H9 (cell line): ENCODE results near the gene FEZ2. TPM values are rescaled to one million over a fixed set of nuclear protein-coding genes. Genes with fewer than 3 reads are reported as not detected.

Experiments
- DNase-seq: peaks from one replicate; pipeline ENCODE4 v3.0.0-alpha.2; 2017
- H2AFZ ChIP-seq: one replicate; pipeline ENCODE4 v1.6.1; 2013; ENCODE audit warnings: mild to moderate bottlenecking, low read length, control low read depth, moderate library complexity
- H2AK5ac ChIP-seq: 2 replicates; pipeline ENCODE4 v1.6.1; 2013; ENCODE audit warnings: low read length, control low read depth, mixed read lengths; ENCODE audit not compliant: insufficient read length
- H2BK120ac ChIP-seq: one replicate; pipeline ENCODE4 v1.6.1; 2013; ENCODE audit warnings: low read depth, mild to moderate bottlenecking, low read length, control low read depth, inconsistent platforms; ENCODE audit not compliant: poor library complexity, severe bottlenecking
- H2BK12ac ChIP-seq: 2 replicates; pipeline ENCODE4 v1.6.1; 2013; ENCODE audit warnings: low read length, control low read depth, mixed read lengths, low read depth; ENCODE audit not compliant: insufficient read length
- H2BK15ac ChIP-seq: 2 replicates; pipeline ENCODE4 v1.6.1; 2013; ENCODE audit warnings: low read depth, low read length, control low read depth
- H2BK20ac ChIP-seq: one replicate; pipeline ENCODE4 v1.6.1; 2013; ENCODE audit warnings: low read depth, mild to moderate bottlenecking, low read length, control low read depth, inconsistent platforms; ENCODE audit not compliant: poor library complexity, severe bottlenecking
- H2BK5ac ChIP-seq: 2 replicates; pipeline ENCODE4 v1.6.1; 2013; ENCODE audit warnings: low read length, control low read depth, mixed read lengths; ENCODE audit not compliant: insufficient read length
- H3K14ac ChIP-seq: 2 replicates; pipeline ENCODE4 v1.6.1; 2013; ENCODE audit warnings: low read length, control low read depth; ENCODE audit not compliant: insufficient read depth
- H3K18ac ChIP-seq: 2 replicates; pipeline ENCODE4 v1.6.1; 2013; ENCODE audit warnings: low read depth, mild to moderate bottlenecking, mixed read lengths, low read length, control low read depth; ENCODE audit not compliant: insufficient read length
- H3K23ac ChIP-seq: 2 replicates; pipeline ENCODE4 v1.6.1; 2013; ENCODE audit warnings: low read length, control low read depth, mixed read lengths, low read depth; ENCODE audit not compliant: insufficient read length
- H3K23me2 ChIP-seq: 2 replicates; pipeline ENCODE4 v1.6.1; 2013; ENCODE audit warnings: low read depth, mild to moderate bottlenecking, mixed read lengths, low read length, control low read depth; ENCODE audit not compliant: insufficient read length, poor library complexity, severe bottlenecking
- H3K27ac ChIP-seq: 2 replicates; pipeline ENCODE4 v1.5.1; 2013; ENCODE audit warnings: low read length, control low read depth, mixed read lengths, low read depth; ENCODE audit not compliant: insufficient read length
- H3K27me3 ChIP-seq: 2 replicates; pipeline ENCODE4 v1.6.1; 2013; ENCODE audit warnings: low read length, control low read depth, inconsistent platforms; ENCODE audit not compliant: insufficient read depth
- H3K4ac ChIP-seq: 2 replicates; pipeline ENCODE4 v1.6.1; 2013; ENCODE audit warnings: low read depth, mild to moderate bottlenecking, control low read depth, inconsistent platforms, low read length, moderate library complexity
- H3K4me1 ChIP-seq: 2 replicates; pipeline ENCODE4 v1.6.1; 2013; ENCODE audit warnings: low read length, control low read depth, inconsistent platforms; ENCODE audit not compliant: insufficient read depth
- H3K4me2 ChIP-seq: 2 replicates; pipeline ENCODE4 v1.6.1; 2013; ENCODE audit warnings: low read length, control low read depth, mixed read lengths; ENCODE audit not compliant: insufficient read length, insufficient read depth
- H3K56ac ChIP-seq: 2 replicates; pipeline ENCODE4 v1.6.1; 2013; ENCODE audit warnings: low read depth, mild to moderate bottlenecking, mixed read lengths, low read length, control low read depth; ENCODE audit not compliant: insufficient read length
- H3K79me1 ChIP-seq: 2 replicates; pipeline ENCODE4 v1.6.1; 2013; ENCODE audit warnings: low read depth, mild to moderate bottlenecking, moderate library complexity, low read length, control low read depth, inconsistent platforms; ENCODE audit not compliant: insufficient read depth, poor library complexity, severe bottlenecking
- H3K79me2 ChIP-seq: 2 replicates; pipeline ENCODE4 v1.6.1; 2013; ENCODE audit warnings: low read length, control low read depth, inconsistent platforms; ENCODE audit not compliant: insufficient read depth
- H3K9ac ChIP-seq: 2 replicates; pipeline ENCODE4 v1.6.1; 2013; ENCODE audit warnings: low read length, control low read depth, mixed read lengths; ENCODE audit not compliant: insufficient read length; ENCODE audit errors: extremely low read depth
- H3K9me3 ChIP-seq: one replicate; pipeline ENCODE4 v1.6.1; 2013; ENCODE audit warnings: low read depth, low read length, inconsistent platforms; ENCODE audit not compliant: control insufficient read depth
- H3T11ph ChIP-seq: one replicate; pipeline ENCODE4 v1.6.1; 2013; ENCODE audit warnings: mild to moderate bottlenecking, low read length, control low read depth, inconsistent platforms
- H4K20me1 ChIP-seq: one replicate; pipeline ENCODE4 v1.6.1; 2013; ENCODE audit not compliant: control insufficient read depth, insufficient read length, insufficient read depth
- H4K5ac ChIP-seq: 2 replicates; pipeline ENCODE4 v1.6.1; 2013; ENCODE audit warnings: low read depth, mild to moderate bottlenecking, mixed read lengths, low read length, control low read depth; ENCODE audit not compliant: insufficient read length
- H4K8ac ChIP-seq: replicated peaks from 2 replicates; pipeline ENCODE4 v1.6.1; 2013; ENCODE audit warnings: low read length, control low read depth, mixed read lengths, low read depth; ENCODE audit not compliant: insufficient read length
- H4K91ac ChIP-seq: 2 replicates; pipeline ENCODE4 v1.6.1; 2013; ENCODE audit warnings: low read depth, mild to moderate bottlenecking, moderate library complexity, mixed read lengths, low read length, control low read depth; ENCODE audit not compliant: insufficient read length
- H3K27ac Mint-ChIP-seq, 3 experiments: 2 replicates in 2 of 3; 3 replicates in 1 of 3; pipeline ENCODE4 v1.8.0; 2020 to 2021; ENCODE audit warnings: mixed read lengths in 3 of 3, mild to moderate bottlenecking in 1 of 3, moderate library complexity in 1 of 3
- H3K27me3 Mint-ChIP-seq: 2 replicates; pipeline ENCODE4 v1.8.0; 2021; ENCODE audit warnings: low read depth, mild to moderate bottlenecking, moderate library complexity, mixed read lengths
- H3K36me3 Mint-ChIP-seq, 3 experiments: 2 replicates in 2 of 3; 3 replicates in 1 of 3; pipeline ENCODE4 v1.8.0; 2020 to 2021; ENCODE audit warnings: low read depth in 3 of 3, mixed read lengths in 3 of 3; ENCODE audit not compliant: insufficient read depth in 1 of 3
- H3K4me1 Mint-ChIP-seq, 2 experiments: 2 replicates each; pipeline ENCODE4 v1.8.0; 2020; ENCODE audit warnings: mixed read lengths in 2 of 2
- H3K4me3 Mint-ChIP-seq, 2 experiments: 2 replicates in 1 of 2; 3 replicates in 1 of 2; pipeline ENCODE4 v1.8.0; 2020 to 2021; ENCODE audit warnings: mild to moderate bottlenecking in 2 of 2, mixed read lengths in 2 of 2, moderate library complexity in 1 of 2
- H3K9me3 Mint-ChIP-seq, 2 experiments: 2 replicates in 1 of 2; 3 replicates in 1 of 2; pipeline ENCODE4 v1.8.0; 2020; ENCODE audit warnings: mild to moderate bottlenecking in 2 of 2, mixed read lengths in 2 of 2, moderate library complexity in 1 of 2
- CTCF ChIP-seq: fragments of 200-600 bp; sonication (generic); conservative IDR thresholded peaks from 3 replicates; pipeline ENCODE4 v1.8.0; 2021; ENCODE audit warnings: antibody characterized with exemption, mild to moderate bottlenecking
- WGBS: extraction: QIAGEN DNeasy Blood & Tissue Kit; methylation state at CpG from one replicate; pipeline ENCODE4 v1.1.7; 2013; ENCODE audit warnings: missing lambda C conversion rate, low lambda C conversion rate, mixed read lengths; ENCODE audit not compliant: insufficient read length; ENCODE audit errors: extremely low coverage; 5-methylcytosine and 5-hydroxymethylcytosine counted together
- total RNA-seq: library from RNA; stranded (reverse); gene quantifications from 2 replicates; pipeline ENCODE4 v1.2.1, GENCODE V29; 2021

The FEZ2 gene
- total RNA-seq, 1 experiment from 2014 or later = 27.7 TPM

- no peak overlapping the region for H3K9ac ChIP-seq
- no CpG with 5 or more reads among the region's 1 CpG for WGBS
- H3K27me3 ChIP-seq = no peaks in the 10 kb centered on the region
- TF ChIP-seq CTCF = no peak
- H3K56ac ChIP-seq = no peak overlapping the region
- H2BK5ac ChIP-seq = no peak overlapping the region
- H3K36me3 Mint-ChIP-seq = peaks cover 4 to 23% (median 13%) of the 10 kb centered on the region in 3 experiments; a peak in 5 of 7 replicates
- H3K27ac Mint-ChIP-seq = peak overlapping the region in 1 of 3 experiments; percentile 11; a peak in 1 of 7 replicates
- no peaks in the 10 kb centered on the region for H3K9me3 Mint-ChIP-seq
- H3K9me3 ChIP-seq = no peaks in the 10 kb centered on the region
- no peak for DNase-seq
- no peak overlapping the region for H3K27ac ChIP-seq
- peaks cover 4% of the 10 kb centered on the region; the same call in 1 of the 2 replicates for H3K4me1 ChIP-seq
- no peak overlapping the region for H3K14ac ChIP-seq
- no peaks in the 10 kb centered on the region for H3K23me2 ChIP-seq
- H2AK5ac ChIP-seq = no peak overlapping the region
- no peak overlapping the region for H3T11ph ChIP-seq
- H4K91ac ChIP-seq = no peak overlapping the region
- H3K27me3 Mint-ChIP-seq = no peaks in the 10 kb centered on the region
- H4K20me1 ChIP-seq = no peaks in the 10 kb centered on the region
- no peak overlapping the region for H2BK20ac ChIP-seq
- no peak overlapping the region for H2AFZ ChIP-seq
- no peak overlapping the region for H3K4me3 Mint-ChIP-seq
- H3K4ac ChIP-seq = no peak overlapping the region
- no peaks in the 10 kb centered on the region for H3K79me1 ChIP-seq
- H4K5ac ChIP-seq = no peak overlapping the region
- H2BK12ac ChIP-seq = no peak overlapping the region
- H2BK15ac ChIP-seq = no peak overlapping the region
- no peak overlapping the region for H3K4me2 ChIP-seq
- H3K23ac ChIP-seq = no peak overlapping the region
- no peak overlapping the region for H2BK120ac ChIP-seq
- H3K18ac ChIP-seq = no peak overlapping the region
- peaks cover 38% of the 10 kb centered on the region in 2 experiments for H3K4me1 Mint-ChIP-seq
- H3K79me2 ChIP-seq = no peaks in the 10 kb centered on the region
- H4K8ac ChIP-seq = no peak overlapping the region
These were observed 35.7 kb downstream of the FEZ2 start for GRCh38 chr2:36562240-36562639.
